SK-N-SH (cell line): ENCODE data around the gene SEMA3A.

Experiments used
- FOXM1 ChIP-seq: IDR thresholded peaks from 2 replicates; pipeline ENCODE4 v1.4.0; 2012; ENCODE audit warnings: low read depth, mild to moderate bottlenecking
- GABPA ChIP-seq: IDR thresholded peaks from 2 replicates; pipeline ENCODE4 v1.4.0; 2012; ENCODE audit warnings: low read depth, mild to moderate bottlenecking
- GATA2 ChIP-seq: sonication (generic); formaldehyde crosslinking; IDR thresholded peaks from 2 replicates; pipeline ENCODE4 v1.5.0; 2020; ENCODE audit warnings: mild to moderate bottlenecking, missing genetic modification reagents
- MEF2A ChIP-seq: IDR thresholded peaks from 2 replicates; pipeline ENCODE4 v1.4.0; 2012; ENCODE audit warnings: low read depth, borderline replicate concordance
- MXI1 ChIP-seq: IDR thresholded peaks from 2 replicates; pipeline ENCODE4 v1.6.1; 2012; ENCODE audit warnings: mild to moderate bottlenecking, low read depth, low read length, improper control_type of control experiment
- NFIC ChIP-seq: IDR thresholded peaks from 2 replicates; pipeline ENCODE4 v1.4.0; 2012; ENCODE audit warnings: borderline replicate concordance
- POLR2AphosphoS5 ChIP-seq: IDR thresholded peaks from 2 replicates; pipeline ENCODE4 v1.6.1; 2012; ENCODE audit warnings: low read depth, low read length
- TAF1 ChIP-seq: IDR thresholded peaks from 2 replicates; pipeline ENCODE4 v1.6.1; 2012; ENCODE audit warnings: low read depth, mild to moderate bottlenecking, low read length, moderate library complexity, borderline replicate concordance
- TF ChIP-seq, protein P1 (sequence below): fragments of 200-600 bp; sonication (generic); IDR thresholded peaks from 2 replicates; pipeline ENCODE4 v1.6.1; 2017; ENCODE audit warnings: antibody characterized with exemption, mild to moderate bottlenecking, moderate library complexity
- TF ChIP-seq, protein P2 (sequence below): fragments of 150-350 bp; IDR thresholded peaks from 2 replicates; pipeline ENCODE4 v1.6.1; 2017; ENCODE audit warnings: antibody characterized with exemption, low read length, low read depth, borderline replicate concordance
- TF ChIP-seq, protein P3 (sequence below): IDR thresholded peaks from 2 replicates; pipeline ENCODE4 v1.6.1; 2012; ENCODE audit warnings: mild to moderate bottlenecking, low read depth, low read length, moderate library complexity
- TF ChIP-seq, protein P4 (sequence below): fragments of 150-350 bp; IDR thresholded peaks from 2 replicates; pipeline ENCODE4 v1.6.1; 2016; ENCODE audit warnings: mild to moderate bottlenecking, low read depth, low read length
- TF ChIP-seq, protein P5 (sequence below): IDR thresholded peaks from 2 replicates; pipeline ENCODE4; 2012

DNA sequence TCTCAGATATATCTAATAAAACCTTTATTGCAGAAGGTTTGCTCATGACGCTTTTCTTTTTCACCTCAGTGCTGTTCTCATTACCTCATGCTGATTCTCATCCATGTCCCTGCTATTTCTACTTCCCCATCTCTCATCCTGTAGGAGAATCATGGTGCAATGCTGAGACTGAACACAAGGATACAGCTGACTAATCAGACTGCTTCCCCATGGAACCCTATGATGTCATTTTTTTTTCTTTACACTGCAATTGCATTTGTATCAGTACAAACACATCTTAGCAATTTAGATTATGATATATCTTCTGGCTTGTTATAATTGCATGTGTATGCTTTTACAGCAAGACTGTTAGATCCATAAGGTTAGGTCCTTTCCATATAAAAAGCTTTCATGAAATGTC lies 93.7 kb downstream of the SEMA3A start:
- TF ChIP-seq GATA2 (CRISPR knock-in tag) (no peak), MXI1 (no peak), FOXM1 (no peak), NFIC (no peak), MEF2A (no peak), GABPA (no peak), POLR2AphosphoS5 (no peak), TAF1 (no peak)
- TF ChIP-seq, protein P1, sequence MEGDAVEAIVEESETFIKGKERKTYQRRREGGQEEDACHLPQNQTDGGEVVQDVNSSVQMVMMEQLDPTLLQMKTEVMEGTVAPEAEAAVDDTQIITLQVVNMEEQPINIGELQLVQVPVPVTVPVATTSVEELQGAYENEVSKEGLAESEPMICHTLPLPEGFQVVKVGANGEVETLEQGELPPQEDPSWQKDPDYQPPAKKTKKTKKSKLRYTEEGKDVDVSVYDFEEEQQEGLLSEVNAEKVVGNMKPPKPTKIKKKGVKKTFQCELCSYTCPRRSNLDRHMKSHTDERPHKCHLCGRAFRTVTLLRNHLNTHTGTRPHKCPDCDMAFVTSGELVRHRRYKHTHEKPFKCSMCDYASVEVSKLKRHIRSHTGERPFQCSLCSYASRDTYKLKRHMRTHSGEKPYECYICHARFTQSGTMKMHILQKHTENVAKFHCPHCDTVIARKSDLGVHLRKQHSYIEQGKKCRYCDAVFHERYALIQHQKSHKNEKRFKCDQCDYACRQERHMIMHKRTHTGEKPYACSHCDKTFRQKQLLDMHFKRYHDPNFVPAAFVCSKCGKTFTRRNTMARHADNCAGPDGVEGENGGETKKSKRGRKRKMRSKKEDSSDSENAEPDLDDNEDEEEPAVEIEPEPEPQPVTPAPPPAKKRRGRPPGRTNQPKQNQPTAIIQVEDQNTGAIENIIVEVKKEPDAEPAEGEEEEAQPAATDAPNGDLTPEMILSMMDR, result peak; percentile 45; the same call in 1 of the 2 replicates
- TF ChIP-seq, protein P2, sequence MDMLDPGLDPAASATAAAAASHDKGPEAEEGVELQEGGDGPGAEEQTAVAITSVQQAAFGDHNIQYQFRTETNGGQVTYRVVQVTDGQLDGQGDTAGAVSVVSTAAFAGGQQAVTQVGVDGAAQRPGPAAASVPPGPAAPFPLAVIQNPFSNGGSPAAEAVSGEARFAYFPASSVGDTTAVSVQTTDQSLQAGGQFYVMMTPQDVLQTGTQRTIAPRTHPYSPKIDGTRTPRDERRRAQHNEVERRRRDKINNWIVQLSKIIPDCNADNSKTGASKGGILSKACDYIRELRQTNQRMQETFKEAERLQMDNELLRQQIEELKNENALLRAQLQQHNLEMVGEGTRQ, result no peak
- TF ChIP-seq, protein P3, sequence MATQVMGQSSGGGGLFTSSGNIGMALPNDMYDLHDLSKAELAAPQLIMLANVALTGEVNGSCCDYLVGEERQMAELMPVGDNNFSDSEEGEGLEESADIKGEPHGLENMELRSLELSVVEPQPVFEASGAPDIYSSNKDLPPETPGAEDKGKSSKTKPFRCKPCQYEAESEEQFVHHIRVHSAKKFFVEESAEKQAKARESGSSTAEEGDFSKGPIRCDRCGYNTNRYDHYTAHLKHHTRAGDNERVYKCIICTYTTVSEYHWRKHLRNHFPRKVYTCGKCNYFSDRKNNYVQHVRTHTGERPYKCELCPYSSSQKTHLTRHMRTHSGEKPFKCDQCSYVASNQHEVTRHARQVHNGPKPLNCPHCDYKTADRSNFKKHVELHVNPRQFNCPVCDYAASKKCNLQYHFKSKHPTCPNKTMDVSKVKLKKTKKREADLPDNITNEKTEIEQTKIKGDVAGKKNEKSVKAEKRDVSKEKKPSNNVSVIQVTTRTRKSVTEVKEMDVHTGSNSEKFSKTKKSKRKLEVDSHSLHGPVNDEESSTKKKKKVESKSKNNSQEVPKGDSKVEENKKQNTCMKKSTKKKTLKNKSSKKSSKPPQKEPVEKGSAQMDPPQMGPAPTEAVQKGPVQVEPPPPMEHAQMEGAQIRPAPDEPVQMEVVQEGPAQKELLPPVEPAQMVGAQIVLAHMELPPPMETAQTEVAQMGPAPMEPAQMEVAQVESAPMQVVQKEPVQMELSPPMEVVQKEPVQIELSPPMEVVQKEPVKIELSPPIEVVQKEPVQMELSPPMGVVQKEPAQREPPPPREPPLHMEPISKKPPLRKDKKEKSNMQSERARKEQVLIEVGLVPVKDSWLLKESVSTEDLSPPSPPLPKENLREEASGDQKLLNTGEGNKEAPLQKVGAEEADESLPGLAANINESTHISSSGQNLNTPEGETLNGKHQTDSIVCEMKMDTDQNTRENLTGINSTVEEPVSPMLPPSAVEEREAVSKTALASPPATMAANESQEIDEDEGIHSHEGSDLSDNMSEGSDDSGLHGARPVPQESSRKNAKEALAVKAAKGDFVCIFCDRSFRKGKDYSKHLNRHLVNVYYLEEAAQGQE, result no peak
- TF ChIP-seq, protein P4, sequence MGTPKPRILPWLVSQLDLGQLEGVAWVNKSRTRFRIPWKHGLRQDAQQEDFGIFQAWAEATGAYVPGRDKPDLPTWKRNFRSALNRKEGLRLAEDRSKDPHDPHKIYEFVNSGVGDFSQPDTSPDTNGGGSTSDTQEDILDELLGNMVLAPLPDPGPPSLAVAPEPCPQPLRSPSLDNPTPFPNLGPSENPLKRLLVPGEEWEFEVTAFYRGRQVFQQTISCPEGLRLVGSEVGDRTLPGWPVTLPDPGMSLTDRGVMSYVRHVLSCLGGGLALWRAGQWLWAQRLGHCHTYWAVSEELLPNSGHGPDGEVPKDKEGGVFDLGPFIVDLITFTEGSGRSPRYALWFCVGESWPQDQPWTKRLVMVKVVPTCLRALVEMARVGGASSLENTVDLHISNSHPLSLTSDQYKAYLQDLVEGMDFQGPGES, result no peak
- TF ChIP-seq, protein P5, sequence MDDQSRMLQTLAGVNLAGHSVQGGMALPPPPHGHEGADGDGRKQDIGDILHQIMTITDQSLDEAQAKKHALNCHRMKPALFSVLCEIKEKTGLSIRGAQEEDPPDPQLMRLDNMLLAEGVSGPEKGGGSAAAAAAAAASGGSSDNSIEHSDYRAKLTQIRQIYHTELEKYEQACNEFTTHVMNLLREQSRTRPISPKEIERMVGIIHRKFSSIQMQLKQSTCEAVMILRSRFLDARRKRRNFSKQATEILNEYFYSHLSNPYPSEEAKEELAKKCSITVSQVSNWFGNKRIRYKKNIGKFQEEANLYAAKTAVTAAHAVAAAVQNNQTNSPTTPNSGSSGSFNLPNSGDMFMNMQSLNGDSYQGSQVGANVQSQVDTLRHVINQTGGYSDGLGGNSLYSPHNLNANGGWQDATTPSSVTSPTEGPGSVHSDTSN, result no peak
